GM21381 (cell line): ENCODE data around the gene DDAH2.

Experiments
- ATAC-seq: cut with Tn5 transposase; IDR thresholded peaks from one replicate; pipeline ENCODE4 v1.9.1; 2021; ENCODE audit warnings: mild to moderate bottlenecking, moderate library complexity; ENCODE audit not compliant: unreplicated experiment

The DDAH2 gene

GRCh38 chr6:31761343-31761742 is 32.2 kb upstream of the DDAH2 start:
- no peak for ATAC-seq

DNA sequence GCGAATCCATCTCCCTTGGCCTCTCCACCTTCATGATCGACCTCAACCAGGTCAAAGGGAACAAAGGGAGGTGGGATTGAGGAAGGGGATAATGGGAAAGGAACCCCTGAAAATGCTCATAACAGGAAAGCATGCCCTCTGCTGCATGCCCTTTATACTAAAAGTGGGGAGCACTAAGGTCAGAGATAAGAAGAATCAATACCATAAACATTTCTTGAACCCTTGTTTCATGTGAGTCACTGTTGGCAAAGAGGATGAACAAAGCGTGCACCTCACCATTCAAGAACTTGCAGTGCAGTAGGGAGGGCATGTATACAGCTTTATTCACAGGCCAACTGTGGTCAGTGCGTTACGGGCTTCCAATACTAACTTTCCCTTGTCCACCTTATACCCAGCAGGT is 31.7 kb upstream of the DDAH2 start:
- no peak for ATAC-seq

GRCh38 chr6:31758281-31758680 is 29.2 kb upstream of the DDAH2 start:
- ATAC-seq: no peak

GRCh38 chr6:31752739-31753319 is 23.7 kb upstream of the DDAH2 start:
- ATAC-seq: no peak

- ATAC-seq: no peak
Observed at GRCh38 chr6:31750411-31751022, 21.4 kb upstream of the DDAH2 start.

GRCh38 chr6:31749301-31750036 is 20.4 kb upstream of the DDAH2 start:
- ATAC-seq: no peak

DNA sequence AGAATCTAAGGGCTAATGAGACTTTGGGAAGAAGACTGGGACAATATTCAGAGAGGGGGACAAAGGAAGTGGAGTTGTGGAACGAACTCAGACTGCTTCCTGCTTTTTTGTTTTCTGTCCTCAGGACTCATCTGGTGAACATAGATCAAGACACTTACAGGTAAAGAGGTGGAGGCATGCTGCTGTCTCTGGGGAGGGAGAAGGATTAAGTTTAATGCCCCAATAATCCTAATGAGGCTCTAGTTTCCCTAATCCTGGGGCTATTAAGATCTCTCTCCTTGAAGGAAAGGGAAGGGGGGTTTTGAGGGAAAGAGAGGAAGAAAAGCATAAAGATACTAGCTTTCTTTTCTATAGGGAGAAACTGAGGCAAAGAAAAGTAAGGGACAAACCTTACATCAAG is 15.3 kb upstream of the DDAH2 start:
- ATAC-seq: no peak

DNA sequence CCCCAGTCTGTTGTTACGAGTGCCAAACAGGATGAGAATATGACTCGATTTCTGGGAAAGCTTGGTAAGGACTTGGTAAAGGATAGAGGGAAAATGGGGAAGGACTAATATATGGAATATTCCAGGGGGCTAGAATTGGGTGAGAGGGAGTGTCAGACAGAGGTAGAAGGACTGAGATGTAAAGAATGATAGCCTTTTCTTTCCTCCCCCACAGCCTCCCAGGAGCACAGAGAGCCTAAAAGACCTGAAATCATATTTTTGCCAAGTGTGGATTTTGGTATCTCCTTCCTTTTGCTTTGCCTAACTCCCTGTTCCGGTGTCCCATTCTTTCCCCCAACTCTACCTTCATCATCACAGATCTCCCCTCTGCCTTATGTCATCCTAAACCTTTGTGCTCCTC is 13.8 kb upstream of the DDAH2 start:
- no peak for ATAC-seq

DNA sequence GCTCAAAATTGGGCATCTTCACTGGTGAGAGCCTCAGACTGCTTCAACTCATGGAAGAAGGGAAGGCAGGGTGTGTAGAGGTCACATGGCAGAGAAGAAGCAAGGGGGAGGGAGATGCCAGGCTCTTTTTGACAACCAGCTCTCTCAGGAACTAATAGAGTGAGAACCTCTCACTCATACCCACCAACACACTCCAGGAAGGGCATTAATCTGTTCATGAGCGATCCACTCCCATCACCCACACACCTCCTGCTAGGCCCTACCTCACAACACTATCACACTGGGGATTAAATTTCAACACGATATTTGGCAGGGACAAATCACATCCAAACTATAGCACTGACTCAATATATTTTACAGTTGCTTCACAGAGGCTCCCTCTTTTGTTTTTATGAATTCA is 12.7 kb upstream of the DDAH2 start:
- ATAC-seq: no peak

DNA sequence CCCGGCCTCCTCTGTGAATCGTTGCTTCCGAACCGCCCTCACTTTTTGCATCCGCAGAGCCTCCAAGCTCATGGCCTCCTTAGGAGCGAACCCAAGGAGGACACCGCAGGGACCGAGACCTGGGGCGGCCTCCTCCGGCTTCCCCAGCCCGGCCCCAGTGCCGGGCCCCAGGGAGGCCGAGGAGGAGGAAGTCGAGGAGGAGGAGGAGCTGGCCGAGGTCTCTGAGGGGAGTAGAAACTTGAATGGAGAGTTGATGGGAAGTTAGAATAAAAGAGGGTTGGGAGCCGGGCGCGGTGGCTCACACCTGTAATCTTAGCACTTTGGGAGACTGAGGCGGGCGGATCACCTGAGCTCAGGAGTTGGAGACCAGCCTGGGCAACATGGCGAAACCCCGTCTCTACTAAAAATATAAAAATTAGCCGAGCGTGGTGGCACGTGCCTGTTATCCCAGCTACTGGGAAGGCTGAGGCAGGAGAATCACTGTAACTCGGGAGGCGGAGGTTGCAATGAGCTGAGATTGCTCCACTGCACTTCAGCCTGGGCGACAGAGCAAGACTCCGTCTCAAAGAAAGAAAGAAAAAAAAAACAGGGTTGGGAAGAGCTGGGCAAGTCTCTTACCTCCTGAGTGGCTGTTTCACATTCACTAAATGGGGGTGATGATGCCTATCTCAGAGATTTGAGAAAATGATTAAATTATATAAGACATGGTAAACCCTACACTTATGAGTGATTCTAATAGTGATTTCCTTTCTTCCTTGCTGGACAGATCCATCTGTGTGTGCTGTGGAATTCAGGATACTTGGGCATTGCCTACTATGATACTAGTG is 11.5 kb upstream of the DDAH2 start:
- no peak for ATAC-seq

DNA sequence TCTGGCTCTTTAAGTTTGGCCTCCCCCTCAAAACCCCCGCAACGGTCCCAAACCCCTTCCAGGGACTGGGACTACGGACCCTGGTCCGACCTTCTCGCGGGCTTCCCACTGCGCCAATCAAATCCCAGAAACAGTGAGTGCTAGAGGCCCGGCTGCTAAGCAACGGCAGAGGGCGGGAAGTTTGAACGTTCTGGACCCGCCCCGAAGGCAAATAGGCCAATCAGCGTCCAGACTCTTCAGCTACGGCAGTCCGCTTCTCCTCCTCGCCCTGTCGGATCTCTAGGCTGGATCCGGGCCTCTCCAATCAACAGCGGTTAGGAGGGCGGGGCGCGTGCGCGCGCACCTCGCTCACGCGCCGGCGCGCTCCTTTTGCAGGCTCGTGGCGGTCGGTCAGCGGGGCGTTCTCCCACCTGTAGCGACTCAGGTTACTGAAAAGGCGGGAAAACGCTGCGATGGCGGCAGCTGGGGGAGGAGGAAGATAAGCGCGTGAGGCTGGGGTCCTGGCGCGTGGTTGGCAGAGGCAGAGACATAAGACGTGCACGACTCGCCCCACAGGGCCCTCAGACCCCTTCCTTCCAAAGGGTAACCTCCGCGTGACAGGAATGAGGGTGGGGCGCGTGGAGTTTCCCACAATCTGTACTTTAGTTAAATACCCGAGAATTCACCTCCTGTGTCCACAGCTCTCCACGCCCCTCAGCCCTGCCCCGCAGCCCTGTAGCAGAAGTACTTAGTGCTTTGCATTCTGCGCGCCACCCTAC is 10.7 kb upstream of the DDAH2 start, which contains the start of gene MSH5:
MSH5 (plus strand) TSS at position 367 of the 758 bp plus-strand sequence. CDS start 462 bp downstream, outside the sequence.
- ATAC-seq: peak; percentile 74

DNA sequence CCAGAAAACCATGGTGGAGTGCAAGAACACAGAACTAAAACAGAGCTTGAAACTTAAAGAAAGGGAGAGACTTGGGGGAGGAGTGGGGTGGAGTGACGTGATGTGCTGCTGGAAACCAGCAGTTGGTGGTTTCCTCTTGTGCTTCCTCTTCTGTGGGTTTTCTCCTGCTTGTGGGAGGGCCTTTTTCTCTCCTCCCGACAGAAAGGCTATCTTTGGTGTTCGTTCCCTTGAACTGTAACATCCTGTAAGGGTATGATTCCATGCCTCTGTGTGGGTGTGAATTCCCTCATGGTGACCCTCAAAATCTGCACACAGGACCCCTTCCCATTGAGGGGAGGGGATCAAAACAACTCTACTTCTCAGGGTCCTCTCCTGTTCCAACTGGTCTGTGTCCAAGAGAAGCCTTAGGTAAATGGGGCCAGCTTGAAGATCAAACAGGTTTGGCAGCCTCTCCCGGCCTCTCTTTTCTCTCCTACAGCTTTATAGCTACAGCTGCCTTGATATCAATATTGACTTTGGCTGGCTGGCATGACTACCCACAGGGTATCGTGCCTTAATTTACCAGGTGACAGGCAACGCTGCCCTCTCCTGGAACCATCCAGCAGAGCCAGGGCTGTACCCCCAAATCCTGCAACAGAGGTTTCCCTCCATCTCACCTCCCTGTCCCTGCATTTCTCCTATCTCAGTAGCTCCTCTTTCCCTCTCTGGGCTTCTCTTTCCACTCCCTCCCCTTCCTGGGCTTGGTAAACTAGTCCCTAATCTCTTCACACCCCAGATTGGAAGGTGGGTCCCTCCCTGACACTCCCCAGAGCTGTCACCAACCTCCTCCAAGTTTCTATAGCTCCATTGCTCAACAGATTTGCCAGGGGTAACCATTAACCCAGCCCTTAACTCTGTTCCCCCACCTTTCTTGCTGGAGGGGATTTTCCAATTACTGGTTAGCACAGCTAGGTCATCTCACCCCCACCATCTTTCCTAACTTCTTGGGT is 9.2 kb upstream of the DDAH2 start:
- no peak for ATAC-seq

DNA sequence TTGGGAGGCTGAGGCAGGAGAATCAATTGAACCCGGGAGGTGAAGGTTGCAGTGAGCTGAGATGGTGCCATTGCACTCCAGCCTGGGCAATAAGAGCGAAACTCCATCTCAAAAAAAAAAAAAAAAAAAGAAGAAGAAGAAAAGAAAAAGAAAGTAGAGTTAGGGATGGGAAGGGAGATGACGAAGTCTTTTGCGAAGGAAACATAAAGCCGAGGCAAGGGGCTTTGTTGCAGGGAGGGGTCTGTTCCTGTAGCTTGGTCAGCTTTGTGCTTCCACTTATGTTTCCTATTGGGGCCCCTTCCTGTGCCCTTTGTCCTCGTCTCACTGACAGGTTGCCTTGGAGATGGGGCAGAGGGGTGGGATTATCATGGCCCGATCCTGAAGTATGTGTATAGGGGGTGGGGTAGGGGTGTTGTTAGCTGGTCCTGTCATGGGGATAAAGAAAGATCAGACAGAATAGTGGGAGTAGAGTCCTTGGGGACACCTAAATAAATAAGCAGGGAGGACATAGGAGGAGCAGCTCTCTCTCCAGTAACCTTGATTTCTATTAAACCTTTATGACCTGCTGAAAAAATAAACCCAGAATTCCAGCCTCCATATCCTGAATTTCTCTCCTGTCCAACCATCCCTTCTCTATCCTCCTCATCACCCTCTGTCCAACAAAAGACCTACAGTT is 8.4 kb upstream of the DDAH2 start:
- ATAC-seq: no peak

DNA sequence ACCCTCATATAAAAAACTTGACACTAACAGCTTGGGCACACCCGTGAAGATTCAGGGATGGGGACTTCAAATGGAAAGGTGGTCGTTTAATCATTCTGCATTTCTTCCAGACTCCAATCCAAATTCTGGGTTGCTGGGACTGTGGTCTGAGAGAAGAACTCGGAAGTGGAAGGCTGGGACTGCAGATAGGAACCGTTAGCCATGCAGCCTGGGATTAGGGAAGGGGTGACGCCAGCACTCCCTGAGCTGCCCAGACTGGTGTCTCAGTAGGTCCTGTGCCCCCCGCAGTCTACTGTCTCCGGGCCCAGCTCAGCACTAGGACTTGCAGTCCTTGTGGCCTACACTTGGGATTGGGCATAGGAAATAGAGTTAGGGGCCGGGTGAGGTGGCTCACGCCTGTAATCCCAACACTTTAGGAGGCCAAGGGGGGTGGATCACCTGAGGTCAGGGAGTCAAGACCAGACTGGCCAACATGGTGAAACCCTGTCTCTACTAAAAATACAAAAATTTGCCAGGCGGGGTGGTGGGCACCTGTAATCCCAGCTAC is 7.7 kb upstream of the DDAH2 start:
- ATAC-seq: no peak

DNA sequence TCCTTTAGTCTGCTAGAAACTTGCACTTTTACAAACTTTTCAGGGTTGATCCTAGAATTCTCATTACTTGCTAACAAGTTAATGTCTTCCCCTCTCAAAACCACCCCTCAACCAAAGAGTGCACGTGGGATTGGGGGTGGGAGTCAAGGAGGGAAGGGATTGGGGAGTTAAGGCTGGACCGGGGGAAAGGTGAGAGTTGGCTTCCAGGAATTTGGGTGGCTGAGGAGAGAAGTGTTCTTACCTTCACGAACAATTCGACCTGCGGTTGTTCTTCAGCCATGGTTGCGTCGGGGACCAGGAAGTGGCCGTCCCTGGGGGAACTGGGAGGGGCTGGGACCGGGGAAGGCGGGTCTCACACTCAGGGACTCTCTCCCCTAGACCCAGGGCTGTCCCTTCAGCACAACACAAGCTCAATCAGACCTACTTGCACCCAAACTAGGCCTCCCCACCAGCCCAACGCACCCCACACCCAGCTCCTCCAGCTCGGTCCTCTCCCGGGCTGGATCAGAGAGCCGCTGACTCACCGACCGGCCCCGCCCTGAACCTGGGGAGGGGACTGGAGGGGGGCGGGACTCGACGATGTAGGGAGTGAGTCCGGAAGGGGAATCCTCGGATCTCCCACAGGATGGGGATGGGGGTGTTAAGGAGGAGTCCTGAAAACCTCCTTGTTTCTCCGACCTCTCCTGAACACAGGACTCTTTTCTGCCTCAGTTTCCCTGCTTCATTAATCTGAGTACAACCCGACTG is 7.1 kb upstream of the DDAH2 start, which contains the start of gene CLIC1:
CLIC1 (minus strand) TSS at position 510 of the 747 bp plus-strand sequence; CDS start at position 280, 230 bp downstream.
- ATAC-seq: no peak

DNA sequence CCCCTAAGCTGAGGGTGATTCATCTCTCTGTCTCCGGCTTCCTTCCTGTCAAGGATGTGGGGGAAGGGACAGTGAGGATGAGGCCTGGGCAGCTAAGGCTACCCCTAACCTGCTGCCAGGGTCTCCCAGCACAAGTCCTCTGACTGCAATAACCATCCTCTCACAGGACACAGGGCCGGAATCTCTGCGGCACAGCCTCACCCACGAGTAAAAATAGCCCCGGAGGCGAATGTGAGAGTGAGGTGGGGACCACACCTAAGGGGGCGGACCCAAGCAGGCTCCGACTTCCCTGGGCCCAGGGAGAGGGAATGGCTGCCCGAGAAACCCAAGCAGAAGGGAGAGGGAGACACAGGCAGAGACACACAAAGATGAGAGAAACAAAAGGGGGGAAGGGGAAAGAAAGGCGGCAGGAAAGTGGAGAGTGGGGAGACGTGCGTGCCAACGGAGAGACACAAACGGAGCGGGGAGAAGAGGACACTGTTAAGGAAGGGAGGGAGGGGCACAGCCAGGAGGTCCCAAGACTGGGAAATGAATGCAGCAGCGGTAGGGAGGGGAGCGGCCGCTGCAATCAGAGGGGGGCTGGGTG is 5.8 kb upstream of the DDAH2 start:
- no peak for ATAC-seq

GRCh38 chr6:31734247-31734820 is 5.2 kb upstream of the DDAH2 start:
- no peak for ATAC-seq
